Omental fat pad (tissue), 4 donors: ENCODE measurements around the gene LRP1. TPM values are rescaled to one million over a fixed set of nuclear protein-coding genes. Genes with fewer than 3 reads are reported as not detected.

Source experiments
- ATAC-seq: fragments of 150-250 bp; one replicate; pipeline ENCODE4 v1.9.1; 2016; ENCODE audit warnings: mild to moderate bottlenecking, moderate library complexity; ENCODE audit not compliant: low FRiP score
- DNase-seq: peaks from one replicate; pipeline ENCODE4 v3.0.0-alpha.2; 2019; ENCODE audit warnings: low spot score
- small RNA-seq: library from RNA; depleted of rRNA; stranded (forward); fragments of <200 nt; gene quantifications from one replicate; pipeline ENCODE3, GENCODE V24; 2016
- total RNA-seq, 4 donors: library from RNA; depleted of rRNA; stranded (reverse); fragments of >200 nt; gene quantifications; one replicate each; pipeline ENCODE4 v1.1.0, GENCODE V29; 2016
- TF ChIP-seq, protein P1 (sequence below), 3 donors: fragments of 450-650 bp; IDR thresholded peaks; one replicate each; pipeline ENCODE4 v1.5.1; 2016 to 2017; ENCODE audit warnings: antibody characterized with exemption in 3 of 3, mild to moderate bottlenecking in 3 of 3, moderate library complexity in 2 of 3

Gene LRP1
- total RNA-seq, 4 donors from 2014 or later, result 312 to 592 (median 571) TPM

DNA sequence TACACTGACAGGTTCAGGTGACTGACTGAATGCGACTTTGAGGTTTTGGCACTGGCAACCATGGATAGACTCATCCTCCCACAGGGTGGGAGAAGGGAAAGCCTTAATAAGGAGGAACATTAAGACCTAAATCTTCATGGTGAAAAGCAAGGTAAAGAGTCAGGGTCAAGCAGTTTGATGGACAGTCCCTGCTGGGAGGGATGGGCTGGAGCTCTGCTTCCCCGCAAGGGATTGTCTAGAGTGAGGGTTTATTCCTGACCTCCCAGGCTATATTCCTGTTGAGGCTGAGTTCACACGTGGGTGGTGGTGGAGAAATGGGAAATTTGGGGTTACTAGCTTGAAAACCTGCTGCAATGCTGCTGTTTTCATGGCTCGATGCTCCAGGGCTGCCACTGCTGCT, 132.1 kb downstream of the LRP1 start:
- DNase-seq (no peak), ATAC-seq (no peak)
- TF ChIP-seq, protein P1, sequence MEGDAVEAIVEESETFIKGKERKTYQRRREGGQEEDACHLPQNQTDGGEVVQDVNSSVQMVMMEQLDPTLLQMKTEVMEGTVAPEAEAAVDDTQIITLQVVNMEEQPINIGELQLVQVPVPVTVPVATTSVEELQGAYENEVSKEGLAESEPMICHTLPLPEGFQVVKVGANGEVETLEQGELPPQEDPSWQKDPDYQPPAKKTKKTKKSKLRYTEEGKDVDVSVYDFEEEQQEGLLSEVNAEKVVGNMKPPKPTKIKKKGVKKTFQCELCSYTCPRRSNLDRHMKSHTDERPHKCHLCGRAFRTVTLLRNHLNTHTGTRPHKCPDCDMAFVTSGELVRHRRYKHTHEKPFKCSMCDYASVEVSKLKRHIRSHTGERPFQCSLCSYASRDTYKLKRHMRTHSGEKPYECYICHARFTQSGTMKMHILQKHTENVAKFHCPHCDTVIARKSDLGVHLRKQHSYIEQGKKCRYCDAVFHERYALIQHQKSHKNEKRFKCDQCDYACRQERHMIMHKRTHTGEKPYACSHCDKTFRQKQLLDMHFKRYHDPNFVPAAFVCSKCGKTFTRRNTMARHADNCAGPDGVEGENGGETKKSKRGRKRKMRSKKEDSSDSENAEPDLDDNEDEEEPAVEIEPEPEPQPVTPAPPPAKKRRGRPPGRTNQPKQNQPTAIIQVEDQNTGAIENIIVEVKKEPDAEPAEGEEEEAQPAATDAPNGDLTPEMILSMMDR (IDR thresholded peaks at IDR 0.05), result no peak

DNA sequence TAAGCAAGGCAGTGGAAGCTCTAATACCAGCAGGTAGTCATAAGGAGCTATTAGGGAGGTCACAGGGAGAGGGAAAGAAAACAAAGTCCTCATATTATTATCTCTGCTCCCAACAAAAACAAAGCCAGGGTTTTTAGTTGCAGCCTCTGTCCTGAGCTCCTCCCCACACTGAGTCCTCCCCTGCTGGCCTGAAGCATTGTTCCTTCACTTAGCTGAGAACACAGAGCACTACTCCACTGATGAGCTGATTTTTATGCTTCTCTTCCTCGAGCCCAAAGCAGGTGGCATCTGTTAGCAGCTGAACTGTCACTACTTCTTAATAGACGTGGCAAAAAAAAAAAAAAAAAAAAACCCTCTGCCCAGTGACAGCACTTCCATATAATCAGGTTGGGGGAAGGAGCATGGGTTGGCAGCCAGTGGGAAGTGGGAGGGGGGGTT, 133.2 kb downstream of the LRP1 start:
- DNase-seq (no peak), ATAC-seq (no peak)
- TF ChIP-seq, protein P1 (IDR thresholded peaks at IDR 0.05), result no peak

DNA sequence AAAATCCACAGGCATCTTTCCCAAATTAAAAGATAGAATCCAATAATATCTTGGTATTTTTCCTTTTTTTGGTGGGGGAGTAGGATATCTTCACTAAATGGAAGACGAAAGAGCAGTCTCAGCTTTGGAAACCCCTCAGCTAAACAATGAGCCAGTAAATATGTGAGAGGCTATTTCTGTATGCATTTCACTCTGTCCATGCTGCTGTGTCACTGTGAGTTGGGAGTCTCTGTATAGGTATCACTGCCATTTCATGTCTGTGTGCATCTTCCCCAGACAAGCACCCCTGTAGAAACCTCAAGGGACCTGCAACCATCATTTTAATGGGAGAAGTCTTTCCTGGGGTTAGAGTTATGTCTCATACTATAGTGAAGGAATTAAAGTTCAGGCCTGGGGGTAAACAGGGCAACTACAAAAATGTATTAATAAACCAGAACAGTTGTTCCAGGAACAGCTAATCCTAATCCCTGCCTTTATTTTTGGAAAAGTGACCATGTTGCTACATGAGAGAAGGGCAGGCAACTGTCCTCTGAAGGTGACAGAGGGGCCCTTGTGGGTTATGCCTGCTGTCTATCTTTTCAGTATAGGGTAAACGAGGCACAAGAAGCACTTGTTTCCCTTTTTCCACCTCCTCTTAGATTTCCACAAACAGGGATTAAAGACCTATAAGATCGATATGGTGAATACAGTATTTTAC, 134.0 kb downstream of the LRP1 start:
- TF ChIP-seq, protein P1 (IDR thresholded peaks at IDR 0.05), result no peak
- DNase-seq, result no peak
- no peak for ATAC-seq

Small RNA genes within 50 kb of the gene (small RNA-seq; reads per million reads assigned to genes)
- 2.2 reads per million, percentile 45 among the genes with 10 or more reads in this experiment for gene MIR1228

Other genes with a start within 250 kb of the LRP1 start
- not detected for gene SDR9C7, start 194.1 kb upstream of the LRP1 start, total RNA-seq
- gene RDH16, start 170.9 kb upstream of the LRP1 start, total RNA-seq, result under 1 TPM in 3 of 4 donors, not detected in 1; 0.36 to 0.56 (median 0.47) TPM
- gene ZBTB39, start 121.9 kb upstream of the LRP1 start, total RNA-seq, result 1 to 10 TPM; 3.5 to 7.2 (median 6.6) TPM
- not detected for gene TAC3, start 112.0 kb upstream of the LRP1 start, total RNA-seq
- gene MYO1A, start 78.4 kb upstream of the LRP1 start, total RNA-seq, result under 1 TPM in 3 of 4 donors, not detected in 1; 0.25 to 0.74 (median 0.32) TPM
- gene NEMP1, start 49.7 kb upstream of the LRP1 start, total RNA-seq, result 1 to 10 TPM; 4.6 to 9.8 (median 5.9) TPM
- gene NAB2, start 39.4 kb upstream of the LRP1 start, total RNA-seq, result 10 to 100 TPM; 15.1 to 24.7 (median 18.1) TPM
- 100 to 1,000 TPM; 112 to 234 (median 124) TPM for gene STAT6, start 17.1 kb upstream of the LRP1 start, total RNA-seq
- gene LRP1-AS, start 19.1 kb downstream of the LRP1 start, total RNA-seq, result not detected
- gene NXPH4, start 88.3 kb downstream of the LRP1 start, total RNA-seq, result 1 to 10 TPM in 2 of 4 donors, under 1 TPM in 1, not detected in 1; 0.56 to 2.4 (median 1.4) TPM
- 10 to 100 TPM; 45.2 to 66.4 (median 55.0) TPM for gene SHMT2, start 101.2 kb downstream of the LRP1 start, total RNA-seq
- gene STAC3, start 122.7 kb downstream of the LRP1 start, total RNA-seq, result 1 to 10 TPM; 2.0 to 3.7 (median 2.6) TPM